Measurements from ENCODE around the gene FAM210A.
"Not testable (repeated sequence)": the region's sequence is repeated elsewhere in the genome, so short reads cannot be mapped to it uniquely, and the experiment has no call there.

The FAM210A gene, protein sequence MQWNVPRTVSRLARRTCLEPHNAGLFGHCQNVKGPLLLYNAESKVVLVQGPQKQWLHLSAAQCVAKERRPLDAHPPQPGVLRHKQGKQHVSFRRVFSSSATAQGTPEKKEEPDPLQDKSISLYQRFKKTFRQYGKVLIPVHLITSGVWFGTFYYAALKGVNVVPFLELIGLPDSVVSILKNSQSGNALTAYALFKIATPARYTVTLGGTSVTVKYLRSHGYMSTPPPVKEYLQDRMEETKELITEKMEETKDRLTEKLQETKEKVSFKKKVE

GRCh38 chr18:13726232-13726971 is at the start of gene FAM210A, which contains the start of gene RNMT:
Gene FAM210A (minus strand): TSS chr18:13726558. CDS start chr18:13682077, 44,481 bp downstream.
Gene RNMT (plus strand): TSS chr18:13726673. CDS start chr18:13731518, 4,845 bp downstream.
- H3K9me3 Mint-ChIP-seq = no peaks in the 10 kb centered on the region
- peak within 1 kb of the TSS; percentile 86 for H3K27ac Mint-ChIP-seq
- H3K27me3 Mint-ChIP-seq = no peaks in the 10 kb centered on the region
- peak within 1 kb of the TSS; percentile 92 for H3K4me3 Mint-ChIP-seq
- H3K36me3 Mint-ChIP-seq = peaks cover 15% of the 10 kb centered on the region
- peaks cover 59% of the 10 kb centered on the region for H3K4me1 Mint-ChIP-seq

GRCh38 chr18:13775058-13775457 is 48.7 kb upstream of the FAM210A start:
- Mint-ChIP-seq H3K36me3 (peaks cover 4% of the 10 kb centered on the region), H3K4me3 (no peak overlapping the region), H3K27me3 (peaks cover 11% of the 10 kb centered on the region), H3K4me1 (no peaks in the 10 kb centered on the region), H3K27ac (no peak overlapping the region), H3K9me3 (peaks cover 10% of the 10 kb centered on the region)

DNA sequence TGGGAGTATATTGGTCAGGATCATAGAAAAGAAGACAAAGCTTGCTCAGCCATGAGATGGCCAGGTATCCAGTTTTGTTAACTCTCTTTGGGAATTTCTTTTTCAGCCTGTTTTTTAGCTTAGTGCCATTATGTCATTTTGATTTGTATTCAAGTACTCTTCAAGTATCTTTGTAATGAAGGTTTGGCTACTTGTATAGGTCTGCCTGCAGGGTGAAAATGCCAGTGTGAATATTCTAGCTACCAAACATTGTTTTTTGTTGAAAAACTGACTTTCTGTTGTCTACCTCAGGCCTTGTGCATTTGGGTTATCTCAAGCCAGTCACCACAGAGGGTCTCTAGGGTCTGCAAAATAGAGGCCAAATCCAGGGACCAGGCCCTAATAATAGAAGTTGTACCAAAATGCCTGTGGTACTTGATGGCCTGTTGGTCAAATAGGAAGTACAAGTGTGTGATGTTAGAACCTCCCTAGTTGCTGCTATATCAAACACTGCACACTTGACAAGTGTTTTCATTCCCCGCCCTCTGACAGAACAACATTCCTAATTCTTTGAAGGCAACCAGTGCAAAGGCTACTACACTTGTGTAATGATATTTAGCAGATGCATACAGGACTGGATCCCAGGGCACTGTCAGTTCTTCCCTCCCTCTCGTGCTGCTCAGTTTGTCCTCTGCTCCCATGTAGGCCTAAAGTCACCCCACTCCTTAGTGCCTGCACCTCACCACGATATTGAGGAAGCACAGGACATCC is 36.5 kb upstream of the FAM210A start:
- H3K9me3 Mint-ChIP-seq = peaks cover 25% of the 10 kb centered on the region
- no peak overlapping the region for H3K4me3 Mint-ChIP-seq
- no peaks in the 10 kb centered on the region for H3K4me1 Mint-ChIP-seq
- H3K27ac Mint-ChIP-seq = no peak overlapping the region
- no peaks in the 10 kb centered on the region for H3K27me3 Mint-ChIP-seq
- H3K36me3 Mint-ChIP-seq = peaks cover 53% of the 10 kb centered on the region

DNA sequence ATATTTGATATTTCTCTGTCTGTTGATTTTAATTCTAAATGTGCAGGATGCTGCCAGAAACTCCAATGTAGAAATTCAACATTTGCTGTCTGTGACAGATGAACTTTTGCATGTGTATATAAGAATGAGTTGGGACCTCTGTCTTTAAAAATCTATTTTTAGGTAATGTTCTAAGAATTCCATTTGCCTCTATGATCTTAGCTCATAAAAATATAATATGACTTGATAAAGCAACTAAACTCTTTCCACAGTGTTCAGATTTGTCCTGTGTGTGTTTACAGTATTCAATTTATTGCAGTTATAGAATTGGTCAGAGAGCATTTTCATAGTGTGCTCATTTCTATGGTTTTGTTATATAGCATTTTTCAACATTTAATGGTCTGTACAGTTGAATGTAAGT is 33.7 kb upstream of the FAM210A start:
- no peaks in the 10 kb centered on the region for H3K27me3 Mint-ChIP-seq
- no peak overlapping the region for H3K4me3 Mint-ChIP-seq
- no peaks in the 10 kb centered on the region for H3K4me1 Mint-ChIP-seq
- H3K36me3 Mint-ChIP-seq = peaks cover 76% of the 10 kb centered on the region
- no peak overlapping the region for H3K27ac Mint-ChIP-seq
- peaks cover 16% of the 10 kb centered on the region for H3K9me3 Mint-ChIP-seq

DNA sequence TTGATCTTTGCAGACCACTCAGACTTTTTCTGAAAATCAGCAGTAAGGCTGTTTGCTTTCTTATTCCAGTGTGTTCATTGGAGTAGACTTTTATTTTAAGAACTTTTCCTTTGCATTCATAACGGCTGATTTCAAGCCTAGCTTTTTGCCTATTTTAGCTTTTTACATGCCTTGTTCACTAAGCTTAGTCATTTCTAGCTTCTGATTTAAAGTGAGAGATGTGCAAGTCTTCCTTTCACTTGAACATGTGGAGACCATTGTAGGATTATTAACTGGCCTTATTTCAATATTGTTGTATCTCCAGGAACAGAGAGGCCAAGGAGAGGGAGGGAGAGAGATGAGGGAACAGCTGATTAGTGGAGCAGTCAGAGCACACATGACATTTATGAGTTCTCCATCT is 32.3 kb upstream of the FAM210A start:
- peaks cover 72% of the 10 kb centered on the region for H3K36me3 Mint-ChIP-seq
- peaks cover 4% of the 10 kb centered on the region for H3K9me3 Mint-ChIP-seq
- H3K4me1 Mint-ChIP-seq = no peaks in the 10 kb centered on the region
- no peaks in the 10 kb centered on the region for H3K27me3 Mint-ChIP-seq
- H3K27ac Mint-ChIP-seq = no peak overlapping the region
- H3K4me3 Mint-ChIP-seq = no peak overlapping the region

DNA sequence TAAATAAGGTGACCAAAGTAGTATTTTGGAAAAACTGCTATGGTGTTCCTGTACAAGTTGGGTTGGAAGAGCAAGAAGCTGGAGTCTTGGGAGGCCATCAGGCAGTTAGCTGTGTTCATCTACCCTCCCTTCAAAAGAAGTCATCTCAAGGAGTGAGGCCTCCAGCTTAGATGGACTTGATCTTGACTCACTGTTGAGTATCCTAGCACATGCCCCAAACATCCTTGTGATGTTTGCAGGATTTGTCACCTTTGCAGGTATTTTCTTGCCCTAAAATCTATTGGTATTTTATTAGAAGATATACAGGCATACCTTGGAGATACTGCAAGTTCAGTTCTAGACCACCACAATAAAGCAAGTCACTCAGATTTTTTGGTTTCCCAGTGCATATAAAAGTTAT is 30.3 kb upstream of the FAM210A start:
- H3K4me1 Mint-ChIP-seq = no peaks in the 10 kb centered on the region
- peaks cover 60% of the 10 kb centered on the region for H3K36me3 Mint-ChIP-seq
- H3K27me3 Mint-ChIP-seq = no peaks in the 10 kb centered on the region
- no peak overlapping the region for H3K4me3 Mint-ChIP-seq
- H3K9me3 Mint-ChIP-seq = no peaks in the 10 kb centered on the region
- no peak overlapping the region for H3K27ac Mint-ChIP-seq

DNA sequence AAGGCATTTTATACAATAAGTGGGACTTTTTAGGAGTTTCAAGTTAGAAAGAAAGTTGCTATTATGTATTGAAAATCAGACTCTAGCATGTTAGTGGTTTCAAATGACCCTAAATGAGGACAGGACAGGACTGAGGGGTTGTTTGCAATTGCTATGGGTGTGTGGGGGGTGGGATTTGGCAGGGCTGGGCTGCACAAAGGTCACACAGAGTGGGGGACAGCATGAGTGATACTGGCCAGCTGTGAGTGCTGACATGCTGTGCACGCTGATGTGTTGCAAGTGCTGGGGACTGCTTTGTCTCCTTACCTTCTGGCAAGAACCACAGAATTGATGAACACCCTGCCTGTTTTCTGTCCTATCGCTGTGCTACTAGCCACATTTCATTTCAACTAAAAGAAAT is 29.9 kb upstream of the FAM210A start:
- Mint-ChIP-seq H3K36me3 (peaks cover 58% of the 10 kb centered on the region), H3K27me3 (no peaks in the 10 kb centered on the region), H3K9me3 (no peaks in the 10 kb centered on the region), H3K27ac (no peak overlapping the region), H3K4me1 (no peaks in the 10 kb centered on the region), H3K4me3 (no peak overlapping the region)

DNA sequence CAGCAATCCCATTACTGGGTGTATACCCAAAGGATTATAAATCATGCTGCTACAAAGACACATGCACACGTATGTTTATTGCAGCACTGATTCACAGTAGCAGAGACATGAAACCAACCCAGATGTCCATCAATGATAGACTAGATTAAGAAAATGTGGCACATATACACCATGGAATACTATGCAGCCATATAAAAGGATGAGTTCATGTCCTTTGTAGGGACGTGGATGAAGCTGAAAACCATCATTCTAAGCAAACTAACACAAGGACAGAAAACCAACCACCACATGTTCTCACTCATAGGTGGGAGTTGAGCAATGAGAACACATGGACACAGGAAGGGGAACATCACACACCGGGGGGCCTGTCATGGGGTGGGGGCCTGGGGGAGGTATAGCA is 25.2 kb upstream of the FAM210A start:
- not testable (repeated sequence) for H3K4me3 Mint-ChIP-seq, H3K4me1 Mint-ChIP-seq, H3K27ac Mint-ChIP-seq, H3K9me3 Mint-ChIP-seq, H3K27me3 Mint-ChIP-seq
- peaks cover 56% of the 10 kb centered on the region for H3K36me3 Mint-ChIP-seq

DNA sequence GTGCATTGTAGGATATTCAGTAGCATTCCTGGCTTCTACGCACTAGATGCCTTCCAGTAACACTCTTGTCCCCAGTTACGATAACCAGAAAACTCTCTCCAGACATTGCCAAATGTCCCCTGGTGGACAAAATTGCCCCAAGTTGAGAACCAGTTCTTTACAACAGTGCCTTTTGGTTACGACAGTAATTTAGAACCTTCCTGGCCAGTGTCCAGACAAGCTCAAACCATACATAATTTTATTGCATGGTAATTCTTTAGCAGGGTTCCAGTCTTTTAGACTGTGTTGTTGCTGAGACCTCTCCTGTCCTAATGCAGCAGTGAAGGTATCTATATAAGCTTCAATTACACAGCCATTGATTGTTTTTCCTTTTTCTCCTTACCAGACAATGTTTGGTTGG is 20.3 kb upstream of the FAM210A start:
- Mint-ChIP-seq H3K9me3 (no peaks in the 10 kb centered on the region), H3K4me3 (no peak overlapping the region), H3K27me3 (no peaks in the 10 kb centered on the region), H3K27ac (no peak overlapping the region), H3K4me1 (no peaks in the 10 kb centered on the region), H3K36me3 (peaks cover 46% of the 10 kb centered on the region)

- H3K9me3 Mint-ChIP-seq = no peaks in the 10 kb centered on the region
- H3K27ac Mint-ChIP-seq = no peak overlapping the region
These were observed 19.3 kb upstream of the FAM210A start for GRCh38 chr18:13745696-13746095.

DNA sequence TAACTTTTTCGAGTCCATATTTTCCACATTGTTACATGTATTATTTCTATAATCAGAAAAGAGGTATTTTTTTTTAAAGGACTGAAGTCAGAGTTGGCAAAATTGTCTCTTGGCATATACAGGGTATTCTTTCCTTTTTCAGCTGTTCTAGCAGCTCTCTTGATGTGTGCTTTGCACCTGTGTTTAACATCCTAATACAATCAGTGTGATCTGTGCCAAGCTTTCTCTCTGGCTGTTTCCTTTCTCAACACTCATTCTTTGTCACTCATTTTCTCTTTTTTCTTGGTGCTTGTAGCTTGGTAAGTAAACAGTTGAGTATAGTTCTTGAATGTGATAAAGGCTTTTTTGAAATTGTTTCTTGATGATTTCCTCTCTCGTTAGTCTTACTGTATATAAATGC is 9.3 kb upstream of the FAM210A start:
- Mint-ChIP-seq H3K27me3 (no peaks in the 10 kb centered on the region), H3K4me3 (no peak overlapping the region), H3K27ac (no peak overlapping the region), H3K9me3 (no peaks in the 10 kb centered on the region), H3K36me3 (peaks cover 33% of the 10 kb centered on the region), H3K4me1 (peaks cover 22% of the 10 kb centered on the region)

More at GRCh38 chr18:13745696-13746095, 19.3 kb upstream of the FAM210A start:
- Mint-ChIP-seq H3K27me3 (no peaks in the 10 kb centered on the region), H3K36me3 (peaks cover 44% of the 10 kb centered on the region), H3K4me1 (no peaks in the 10 kb centered on the region), H3K4me3 (no peak overlapping the region)

DNA sequence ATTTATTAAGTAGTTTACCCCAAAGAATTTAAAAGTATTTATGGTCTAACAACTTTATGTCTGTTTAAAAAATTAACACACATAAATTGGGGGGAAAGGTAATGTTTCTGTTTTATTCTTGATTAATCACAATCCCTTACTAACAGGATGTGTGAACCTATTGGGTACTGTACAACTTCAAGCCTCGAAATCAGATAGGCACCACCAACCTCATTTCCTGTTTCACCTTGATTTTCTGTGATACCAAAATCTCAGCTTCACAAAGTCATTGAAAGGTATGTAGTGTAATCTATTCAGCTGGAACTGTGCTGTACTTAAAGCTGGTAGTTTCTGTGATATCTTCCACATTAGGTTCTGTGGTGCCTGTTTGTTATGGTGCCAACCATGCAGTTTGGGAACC is 4.1 kb upstream of the FAM210A start:
- peaks cover 24% of the 10 kb centered on the region for H3K36me3 Mint-ChIP-seq

GRCh38 chr18:13726972-13727331 is 594 bp upstream of the FAM210A start:
- Mint-ChIP-seq H3K4me1 (peaks cover 62% of the 10 kb centered on the region), H3K36me3 (peaks cover 17% of the 10 kb centered on the region), H3K4me3 (peak overlapping the region; percentile 92), H3K27me3 (no peaks in the 10 kb centered on the region), H3K9me3 (no peaks in the 10 kb centered on the region), H3K27ac (peak overlapping the region; percentile 86)

More for the DNA sequence above, 4.1 kb upstream of the FAM210A start:
- Mint-ChIP-seq H3K9me3 (no peaks in the 10 kb centered on the region), H3K27ac (no peak overlapping the region), H3K4me3 (peak overlapping the region; percentile 30), H3K4me1 (peaks cover 52% of the 10 kb centered on the region), H3K27me3 (no peaks in the 10 kb centered on the region)

- peak overlapping the region; percentile 51 for H3K27ac Mint-ChIP-seq
- H3K4me1 Mint-ChIP-seq = peaks cover 58% of the 10 kb centered on the region
- peak overlapping the region; percentile 92 for H3K4me3 Mint-ChIP-seq
- H3K27me3 Mint-ChIP-seq = no peaks in the 10 kb centered on the region
- H3K9me3 Mint-ChIP-seq = no peaks in the 10 kb centered on the region
- peaks cover 17% of the 10 kb centered on the region for H3K36me3 Mint-ChIP-seq
These were observed 659 bp downstream of the FAM210A start for GRCh38 chr18:13725566-13726231.

- Mint-ChIP-seq H3K27ac (no peak overlapping the region), H3K9me3 (no peaks in the 10 kb centered on the region), H3K4me1 (peaks cover 34% of the 10 kb centered on the region), H3K36me3 (peaks cover 12% of the 10 kb centered on the region), H3K4me3 (no peak overlapping the region), H3K27me3 (no peaks in the 10 kb centered on the region)
These were observed 5.5 kb downstream of the FAM210A start for GRCh38 chr18:13720847-13721246.
